Liver (tissue), 9 donors: ENCODE data around the gene SOCS4. TPM values are rescaled to one million over a fixed set of nuclear protein-coding genes. Genes with fewer than 3 reads are reported as not detected.

ENCODE experiments used
- DNase-seq: peaks from one replicate; pipeline ENCODE4 v3.0.0-alpha.2; 2017; ENCODE audit warnings: low spot score
- H3K27ac ChIP-seq, 2 donors: one replicate each; pipeline ENCODE4 v1.7.0; 2013; ENCODE audit warnings: inconsistent platforms in 2 of 2, low read length in 2 of 2, control low read depth in 1 of 2, low read depth in 1 of 2, mild to moderate bottlenecking in 1 of 2
- H3K27me3 ChIP-seq, 4 donors: one replicate each; pipeline versions ENCODE4 v1.6.1 to v1.7.0; 2013; ENCODE audit warnings: low read length in 3 of 4, inconsistent platforms in 1 of 4, mild to moderate bottlenecking in 1 of 4, moderate library complexity in 1 of 4; ENCODE audit not compliant: control insufficient read depth in 4 of 4, insufficient read depth in 4 of 4
- H3K36me3 ChIP-seq, 4 donors: one replicate each; pipeline versions ENCODE4 v1.6.1 to v1.7.0; 2013; ENCODE audit warnings: low read length in 3 of 4, mild to moderate bottlenecking in 3 of 4, low read depth in 1 of 4, moderate library complexity in 1 of 4; ENCODE audit not compliant: control insufficient read depth in 4 of 4, insufficient read depth in 3 of 4
- H3K4me1 ChIP-seq, 4 donors: one replicate each; pipeline versions ENCODE4 v1.6.1 to v1.7.0; 2013; ENCODE audit warnings: low read length in 3 of 4, mild to moderate bottlenecking in 3 of 4, moderate library complexity in 1 of 4; ENCODE audit not compliant: control insufficient read depth in 4 of 4, insufficient read depth in 4 of 4
- H3K4me3 ChIP-seq, 3 donors: one replicate each; pipeline versions ENCODE4 v1.6.1 to v1.7.0; 2013; ENCODE audit warnings: low read length in 3 of 3, control low read depth in 1 of 3, low read depth in 1 of 3, mild to moderate bottlenecking in 1 of 3
- H3K9ac ChIP-seq, 2 donors: one replicate each; pipeline ENCODE4 v1.7.0; 2013; ENCODE audit warnings: low read length in 2 of 2, mild to moderate bottlenecking in 2 of 2, moderate library complexity in 2 of 2, control low read depth in 1 of 2, low read depth in 1 of 2
- H3K9me3 ChIP-seq, 4 donors: one replicate each; pipeline versions ENCODE4 v1.6.1 to v1.7.0; 2013; ENCODE audit warnings: low read length in 3 of 4; ENCODE audit not compliant: control insufficient read depth in 4 of 4
- ATF3 ChIP-seq: IDR thresholded peaks from 2 replicates; pipeline ENCODE4 v1.6.1; 2016; ENCODE audit warnings: antibody characterized with exemption
- CTCF ChIP-seq: fragments of 150-350 bp; IDR thresholded peaks from 2 replicates; pipeline ENCODE4 v1.5.1; 2017; ENCODE audit warnings: improper control_type of control experiment, low read depth, low read length; ENCODE audit not compliant: missing input control
- EGR1 ChIP-seq, 2 donors: IDR thresholded peaks; 2 replicates each; pipeline ENCODE4 v1.6.1; 2016 to 2018; ENCODE audit warnings: antibody characterized with exemption in 2 of 2, low read depth in 2 of 2
- FOXA1 ChIP-seq: IDR thresholded peaks from 2 replicates; pipeline ENCODE4 v1.6.1; 2016; ENCODE audit warnings: antibody characterized with exemption
- FOXA2 ChIP-seq: IDR thresholded peaks from 2 replicates; pipeline ENCODE4 v1.6.1; 2016; ENCODE audit warnings: antibody characterized with exemption
- GABPA ChIP-seq, 2 donors: IDR thresholded peaks in 1 of 2; conservative IDR thresholded peaks in 1 of 2; 2 replicates each; pipeline ENCODE4 v1.6.1; 2016; ENCODE audit warnings: antibody characterized with exemption in 2 of 2, mild to moderate bottlenecking in 1 of 2, moderate library complexity in 1 of 2
- HNF4A ChIP-seq, 2 donors: conservative IDR thresholded peaks; 2 replicates each; pipeline ENCODE4 v1.6.1; 2016; ENCODE audit warnings: antibody characterized with exemption in 2 of 2, mild to moderate bottlenecking in 2 of 2
- JUND ChIP-seq, 2 donors: IDR thresholded peaks; 2 replicates each; pipeline ENCODE4 v1.6.1; 2016; ENCODE audit warnings: antibody characterized with exemption in 2 of 2
- MAX ChIP-seq: IDR thresholded peaks from 2 replicates; pipeline ENCODE4 v1.6.1; 2016; ENCODE audit warnings: antibody characterized with exemption
- NR2F2 ChIP-seq: IDR thresholded peaks from 2 replicates; pipeline ENCODE4 v1.6.1; 2016; ENCODE audit warnings: antibody characterized with exemption
- RAD21 ChIP-seq, 2 donors: IDR thresholded peaks; 2 replicates each; pipeline ENCODE4 v1.6.1; 2016; ENCODE audit warnings: antibody characterized with exemption in 2 of 2, mild to moderate bottlenecking in 2 of 2
- REST ChIP-seq: IDR thresholded peaks from 2 replicates; pipeline ENCODE4 v1.6.1; 2016; ENCODE audit warnings: antibody characterized with exemption, mild to moderate bottlenecking
- RXRA ChIP-seq, 2 donors: IDR thresholded peaks; 2 replicates each; pipeline ENCODE4 v1.6.1; 2017 to 2018; ENCODE audit warnings: antibody characterized with exemption in 2 of 2, mild to moderate bottlenecking in 1 of 2
- SP1 ChIP-seq: IDR thresholded peaks from 2 replicates; pipeline ENCODE4 v1.6.1; 2018; ENCODE audit warnings: antibody characterized with exemption, mild to moderate bottlenecking
- TAF1 ChIP-seq: conservative IDR thresholded peaks from 2 replicates; pipeline ENCODE4 v1.6.1; 2016; ENCODE audit warnings: antibody characterized with exemption, mild to moderate bottlenecking
- YY1 ChIP-seq: IDR thresholded peaks from 2 replicates; pipeline ENCODE4 v1.6.1; 2016; ENCODE audit warnings: antibody characterized with exemption, mild to moderate bottlenecking
- ZBTB33 ChIP-seq: IDR thresholded peaks from 2 replicates; pipeline ENCODE4 v1.6.1; 2016; ENCODE audit warnings: antibody characterized with exemption
- WGBS: extraction: QIAGEN DNeasy Blood & Tissue Kit; methylation state at CpG from one replicate; pipeline ENCODE4 v1.1.7; 2013; 5-methylcytosine and 5-hydroxymethylcytosine counted together
- polyA plus RNA-seq, 2 donors: library from polyadenylated mRNA; stranded (reverse) in 1 of 2; unstranded in 1 of 2; fragments of 200-250 nt in 1 of 2; fragments of >200 nt in 1 of 2; fragmentation: Nextera tagmentation in 1 of 2; extraction: Ambion mirVana in 1 of 2; gene quantifications; one replicate each; pipeline versions ENCODE4 v1.2.1 to v1.2.3, GENCODE V29; 2013 to 2015
- total RNA-seq, 2 donors: library from RNA; depleted of rRNA; stranded (reverse); fragments of >200 nt; gene quantifications; one replicate each; pipeline ENCODE4 v1.2.3, GENCODE V29; 2014
- donor health status: healthy.
- donor health status: healthy.
- donor health status: healthy.
- donor health status: healthy.
- donor health status: healthy.

The SOCS4 gene
- total and polyA plus RNA-seq, 4 donors, result 2.2 to 7.4 (median 6.0) TPM

- Histone ChIP-seq H3K4me3 (no peak overlapping the region), H3K9ac (no peak overlapping the region), H3K27me3 (no peaks in the 10 kb centered on the region), H3K36me3 (peaks cover 0 to 3% (median 0%) of the 10 kb centered on the region in 4 donors), H3K9me3 (no peaks in the 10 kb centered on the region), H3K4me1 (no peaks in the 10 kb centered on the region), H3K27ac (no peak overlapping the region)
- no peak for DNase-seq
- TF ChIP-seq RXRA (IDR thresholded peaks at IDR 0.05) (no peak), JUND (IDR thresholded peaks at IDR 0.05) (no peak), EGR1 (IDR thresholded peaks at IDR 0.05; ENCODE audit: low read depth in 2 of 2) (no peak), RAD21 (IDR thresholded peaks at IDR 0.05) (no peak), ZBTB33 (no peak), YY1 (no peak), GABPA (IDR thresholded peaks at IDR 0.05 in 1 of 2, conservative IDR thresholded peaks at IDR 0.05 in 1 of 2) (no peak), REST (no peak), SP1 (no peak), TAF1 (no peak), FOXA2 (no peak), FOXA1 (no peak), NR2F2 (no peak), ATF3 (no peak), HNF4A (conservative IDR thresholded peaks at IDR 0.05) (no peak), MAX (no peak)
- 80% methylated on average over 4 of the region's 4 CpGs for WGBS
Measured at GRCh38 chr14:55070981-55071411, 44.0 kb downstream of the SOCS4 start.

GRCh38 chr14:55071870-55072640 is 45.0 kb downstream of the SOCS4 start:
- Histone ChIP-seq H3K27me3 (no peaks in the 10 kb centered on the region), H3K9me3 (no peaks in the 10 kb centered on the region), H3K36me3 (no peaks in the 10 kb centered on the region), H3K9ac (no peak overlapping the region), H3K4me3 (no peak overlapping the region), H3K4me1 (no peaks in the 10 kb centered on the region), H3K27ac (no peak overlapping the region)
- TF ChIP-seq NR2F2 (no peak), SP1 (no peak), REST (no peak), FOXA1 (no peak), CTCF (no peak)
- WGBS, result 56% methylated on average over 10 of the region's 10 CpGs
- DNase-seq, result no peak
